Breast epithelium (tissue), 3 donors: ENCODE data around the gene RTF2.

ENCODE experiments used
- CTCF ChIP-seq, 3 donors: fragments of 450-650 bp; IDR thresholded peaks; one replicate each; pipeline ENCODE4 v1.5.1; 2016 to 2017; ENCODE audit warnings: antibody characterized with exemption in 3 of 3, mild to moderate bottlenecking in 3 of 3, moderate library complexity in 3 of 3
- POLR2A ChIP-seq: fragments of 450-650 bp; IDR thresholded peaks from one replicate; pipeline ENCODE4 v1.6.1; 2016; ENCODE audit warnings: antibody characterized with exemption, mild to moderate bottlenecking, moderate library complexity
- POLR2AphosphoS5 ChIP-seq, 3 donors: sonication (generic); formaldehyde crosslinking; IDR thresholded peaks; one replicate each; pipeline ENCODE4 v1.6.1; 2017; ENCODE audit warnings: antibody characterized with exemption in 3 of 3

- no peak for TF ChIP-seq CTCF (IDR thresholded peaks at IDR 0.05)
- TF ChIP-seq POLR2AphosphoS5 (IDR thresholded peaks at IDR 0.05): no peak
- no peak for TF ChIP-seq POLR2A
Measured at GRCh38 chr20:56516631-56517030, 48.2 kb downstream of the RTF2 start.
